ENCODE data around the gene ZNF780B. TPM values are rescaled to one million over a fixed set of nuclear protein-coding genes. Genes with fewer than 3 reads are reported as not detected.

ZNF780B gene
- total RNA-seq = 27.1 TPM
- long read RNA-seq, full-length matches to known transcripts = 1 of 6 reads
- long read RNA-seq, partial matches to known transcripts = 1 of 6 reads
- long read RNA-seq, other reads (novel, unspliced or antisense) = 4 of 6 reads

- H3K4me1 ChIP-seq = peaks cover 17% of the 10 kb centered on the region
- H3K9me3 ChIP-seq = peaks cover 34% of the 10 kb centered on the region
- DNase-seq = peak; percentile 77
- no peaks in the 10 kb centered on the region for H3K27me3 ChIP-seq (ENCODE audit: low read depth)
- H3K4me3 ChIP-seq = peak within 1 kb of the TSS; percentile 82
- H3K36me3 ChIP-seq = no peaks in the 10 kb centered on the region
- intact Hi-C loops (cut with DNase I) = no loop called here
- peak within 1 kb of the TSS; percentile 77 for H3K27ac ChIP-seq
- ATAC-seq = peak; percentile 93 to 98
- TF ChIP-seq CTCF (IDR thresholded peaks at IDR 0.05) = no peak
Observed at GRCh38 chr19:40055832-40056504, at the start of gene ZNF780B. ZNF780B (minus strand) TSS chr19:40056231; CDS start chr19:40050332, 5,899 bp downstream.

- Histone ChIP-seq H3K4me3 (no peak overlapping the region), H3K27me3 (ENCODE audit: low read depth) (no peaks in the 10 kb centered on the region), H3K27ac (no peak overlapping the region), H3K9me3 (no peaks in the 10 kb centered on the region), H3K36me3 (no peaks in the 10 kb centered on the region), H3K4me1 (no peaks in the 10 kb centered on the region)
- TF ChIP-seq CTCF (IDR thresholded peaks at IDR 0.05) = no peak
- intact Hi-C loops (cut with DNase I) = no loop called here
- DNase-seq (no peak), ATAC-seq (no peak)
Observed at GRCh38 chr19:40104754-40105153, 48.7 kb upstream of the ZNF780B start.

DNA sequence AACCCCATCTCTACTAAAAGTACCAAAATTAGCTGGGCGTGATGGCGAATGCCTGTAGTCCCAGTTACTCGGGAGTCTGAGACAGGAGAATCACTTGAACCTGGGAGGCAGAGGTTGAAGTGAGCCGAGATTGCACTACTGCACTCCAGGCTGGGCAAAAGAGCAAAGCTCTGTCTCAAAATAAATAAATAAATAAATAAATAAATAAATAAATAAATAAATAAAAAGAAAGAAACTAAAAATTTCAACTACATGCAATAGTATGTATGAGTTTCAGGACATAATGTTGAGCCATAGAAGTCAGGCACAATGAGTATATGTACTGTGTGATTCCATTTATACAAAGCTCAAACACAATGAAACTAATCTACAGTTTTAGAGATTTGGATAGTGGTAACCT, 47.6 kb upstream of the ZNF780B start:
- no peak overlapping the region for H3K4me3 ChIP-seq
- no peak for TF ChIP-seq CTCF (IDR thresholded peaks at IDR 0.05)
- no peak overlapping the region for H3K27ac ChIP-seq
- no peaks in the 10 kb centered on the region for H3K27me3 ChIP-seq (ENCODE audit: low read depth)
- no peaks in the 10 kb centered on the region for H3K9me3 ChIP-seq
- no peaks in the 10 kb centered on the region for H3K4me1 ChIP-seq
- DNase-seq (no peak), ATAC-seq (no peak)
- no peaks in the 10 kb centered on the region for H3K36me3 ChIP-seq
- intact Hi-C loops (cut with DNase I) = no loop called here

DNA sequence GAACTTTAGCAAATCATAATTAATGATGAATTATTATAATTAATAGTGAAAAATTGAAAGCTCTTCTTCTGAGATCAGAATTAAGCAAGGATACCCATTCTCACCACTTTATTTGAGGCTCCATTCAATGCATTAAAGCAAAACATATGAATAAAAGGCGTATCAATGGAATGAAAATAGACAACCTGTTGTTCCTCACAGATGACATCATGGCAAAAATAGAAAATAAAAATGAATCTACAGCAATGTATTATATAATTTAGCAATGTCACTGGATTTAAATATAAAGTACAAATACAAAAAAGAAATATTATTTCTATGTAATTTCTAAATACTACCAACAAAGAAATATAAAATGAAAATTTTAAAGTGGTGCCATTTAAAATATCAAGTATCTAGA, 45.8 kb upstream of the ZNF780B start:
- ATAC-seq = no peak
- Histone ChIP-seq H3K4me1 (no peaks in the 10 kb centered on the region), H3K9me3 (no peaks in the 10 kb centered on the region), H3K27me3 (ENCODE audit: low read depth) (peaks cover 2% of the 10 kb centered on the region), H3K4me3 (no peak overlapping the region), H3K27ac (no peak overlapping the region), H3K36me3 (no peaks in the 10 kb centered on the region)
- intact Hi-C loops (cut with DNase I) = no loop called here
- no peak for TF ChIP-seq CTCF (IDR thresholded peaks at IDR 0.05)
- DNase-seq = no peak

DNA sequence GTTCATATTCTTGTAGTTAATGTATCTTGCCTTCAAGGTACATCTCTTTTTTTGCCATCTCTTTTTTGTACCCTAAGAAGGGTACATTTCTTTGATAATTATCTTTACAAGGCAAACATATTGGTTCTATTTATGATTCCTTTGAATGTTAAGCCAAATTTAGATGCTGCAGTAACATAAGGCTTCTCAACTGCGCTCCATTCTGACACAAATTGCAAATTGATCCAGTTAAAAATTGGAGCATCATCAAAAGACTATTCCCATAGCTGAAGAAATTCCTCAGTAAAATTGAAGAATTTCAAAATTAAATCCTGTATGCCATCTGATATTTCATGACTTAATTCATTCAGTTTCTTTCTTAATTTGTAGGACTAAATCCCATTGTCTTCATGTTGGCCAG, 37.4 kb upstream of the ZNF780B start:
- Histone ChIP-seq H3K4me1 (peaks cover 19% of the 10 kb centered on the region), H3K36me3 (no peaks in the 10 kb centered on the region), H3K4me3 (no peak overlapping the region), H3K27ac (no peak overlapping the region), H3K9me3 (no peaks in the 10 kb centered on the region), H3K27me3 (ENCODE audit: low read depth) (peaks cover 14% of the 10 kb centered on the region)
- TF ChIP-seq CTCF (IDR thresholded peaks at IDR 0.05) = no peak
- DNase-seq (no peak), ATAC-seq (no peak)
- intact Hi-C loops (cut with DNase I) = no loop called here
